ENCODE results near the gene DNAH10. TPM values are rescaled to one million over a fixed set of nuclear protein-coding genes. Genes with fewer than 3 reads are reported as not detected.

The DNAH10 gene
- total and polyA plus RNA-seq, 10 of the 15 experiments (the other 5 are each of a cell fraction or from before 2014, with no cell fraction given): 0.01 to 0.32 (median 0.06) TPM

- TF ChIP-seq ZBTB11 (CRISPR knock-in tag; IDR thresholded peaks at IDR 0.05) (no peak), IRF4 (IDR thresholded peaks at IDR 0.05; ENCODE audit: low read depth, low read length) (no peak), CTCF (IDR thresholded peaks at IDR 0.05 in 2 of 3, conservative IDR thresholded peaks at IDR 0.05 in 1 of 3; ENCODE audit: control insufficient read depth in 2 of 3, extremely low read depth in 1 of 3, insufficient read depth in 1 of 3, low read depth in 3 of 3, low read length in 3 of 3) (no peak), PBX3 (IDR thresholded peaks at IDR 0.05; ENCODE audit: insufficient replicate concordance, low read depth, low read length) (no peak), SP1 (IDR thresholded peaks at IDR 0.05; ENCODE audit: low read depth, low read length) (no peak), HCFC1 (IDR thresholded peaks at IDR 0.05; ENCODE audit: low read length) (no peak), BACH1 (IDR thresholded peaks at IDR 0.05; ENCODE audit: borderline replicate concordance) (no peak), BHLHE40 (IDR thresholded peaks at IDR 0.05; ENCODE audit: borderline replicate concordance in 1 of 2, low read depth in 2 of 2, low read length in 1 of 2) (no peak)
Observed at GRCh38 chr12:123867141-123867540, 105.0 kb downstream of the DNAH10 start (continued).
